ENCODE measurements around the gene VAMP3. TPM values are rescaled to one million over a fixed set of nuclear protein-coding genes. Genes with fewer than 3 reads are reported as not detected.

The VAMP3 gene
- total RNA-seq, 2 donors from 2014 or later: 84.3 to 97.9 TPM

GRCh38 chr1:7795406-7795805 lies 24.3 kb downstream of the VAMP3 start:
- Histone ChIP-seq H3K27ac (no peak overlapping the region), H3K27me3 (no peaks in the 10 kb centered on the region), H3K36me3 (peaks cover 61% of the 10 kb centered on the region), H3K9me3 (no peaks in the 10 kb centered on the region), H3K4me1 (no peaks in the 10 kb centered on the region), H3K4me3 (no peak overlapping the region)
- no peak for DNase-seq (ENCODE audit: low spot score)
- TF ChIP-seq CTCF (IDR thresholded peaks at IDR 0.05): no peak

GRCh38 chr1:7805460-7805859 lies 34.4 kb downstream of the VAMP3 start:
- Histone ChIP-seq H3K27me3 (no peaks in the 10 kb centered on the region), H3K36me3 (peaks cover 87% of the 10 kb centered on the region)
- TF ChIP-seq CTCF (IDR thresholded peaks at IDR 0.05): no peak

DNA sequence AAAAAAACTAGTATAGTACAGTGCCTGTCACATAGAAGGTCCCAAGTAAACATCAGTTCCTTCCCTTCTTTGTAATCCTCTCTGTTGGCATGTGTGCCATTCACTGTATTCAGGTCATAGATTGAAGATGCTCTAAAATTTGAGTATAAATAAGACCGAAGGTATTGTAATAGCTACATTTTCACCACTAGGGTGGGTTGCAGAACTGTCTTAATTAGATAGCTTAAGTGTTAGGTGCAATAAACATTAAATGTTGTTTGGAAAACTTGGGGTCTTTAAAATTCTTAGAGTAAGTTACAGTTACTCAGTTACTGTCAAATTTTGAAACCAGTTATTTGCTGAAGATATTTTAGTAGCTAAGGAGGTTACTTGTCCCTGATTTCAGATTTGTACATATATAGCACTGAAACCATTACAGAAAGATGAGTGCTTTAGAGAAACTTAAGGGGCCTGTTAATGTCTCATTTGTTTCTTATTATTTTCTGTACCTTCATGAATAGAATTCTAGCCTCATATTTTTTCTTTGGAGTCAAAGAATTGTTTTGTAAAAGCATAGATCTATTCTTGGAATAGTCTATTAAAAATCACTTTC lies 37.3 kb downstream of the VAMP3 start:
- Histone ChIP-seq H3K27ac (no peak overlapping the region), H3K9me3 (peaks cover 0 to 4% of the 10 kb centered on the region in 2 donors), H3K4me3 (no peak overlapping the region), H3K4me1 (no peaks in the 10 kb centered on the region), H3K36me3 (peaks cover 83% of the 10 kb centered on the region), H3K27me3 (no peaks in the 10 kb centered on the region)
- TF ChIP-seq CTCF (IDR thresholded peaks at IDR 0.05): peak in 1 of 2 donors; percentile 62
- DNase-seq (ENCODE audit: low spot score): no peak

More at GRCh38 chr1:7805460-7805859, 34.4 kb downstream of the VAMP3 start:
- DNase-seq (ENCODE audit: low spot score): no peak
- Histone ChIP-seq H3K27ac (no peak overlapping the region), H3K4me1 (no peaks in the 10 kb centered on the region), H3K4me3 (no peak overlapping the region), H3K9me3 (no peaks in the 10 kb centered on the region)

DNA sequence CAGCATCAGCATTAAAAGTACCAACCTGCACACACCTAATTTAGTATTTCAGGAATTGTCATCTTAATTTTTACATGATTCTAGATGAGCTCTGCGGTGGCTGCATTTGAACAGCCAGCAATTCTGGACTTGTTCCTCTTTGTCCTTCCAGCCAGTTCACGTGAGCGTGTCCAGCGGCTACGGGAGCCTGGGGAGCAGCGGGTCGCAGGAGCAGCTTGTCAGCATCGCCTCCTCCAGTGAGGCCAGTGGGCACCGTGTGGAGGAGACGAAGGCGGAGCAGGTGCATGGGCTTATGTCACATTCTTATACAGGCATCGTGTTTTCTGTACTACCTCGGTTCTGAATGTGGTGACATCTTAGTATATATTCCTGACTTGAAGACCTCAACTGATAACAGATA lies 38.6 kb downstream of the VAMP3 start:
- peaks cover 82% of the 10 kb centered on the region for H3K36me3 ChIP-seq
- no peak for DNase-seq (ENCODE audit: low spot score)
- no peak for TF ChIP-seq CTCF (IDR thresholded peaks at IDR 0.05)

DNA sequence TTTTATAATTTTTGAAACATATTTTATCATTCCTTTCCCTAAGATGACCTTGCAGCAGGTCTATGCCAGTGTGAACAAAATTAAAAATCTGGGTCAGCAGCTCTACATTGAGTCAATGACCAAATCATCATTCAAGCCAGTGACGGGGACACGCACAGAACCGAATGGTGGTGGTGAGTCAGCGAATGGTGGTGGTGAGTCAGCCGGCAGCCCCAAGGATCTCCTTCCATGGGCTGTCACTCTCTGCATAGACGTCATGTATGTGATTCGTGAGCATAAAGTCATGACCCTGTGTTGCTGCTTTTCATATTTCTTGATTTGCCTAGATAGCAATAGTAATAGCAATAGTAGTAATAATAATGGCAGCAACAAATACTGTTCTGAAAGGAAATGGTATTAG lies 39.3 kb downstream of the VAMP3 start:
- Histone ChIP-seq H3K36me3 (peaks cover 76% of the 10 kb centered on the region), H3K4me1 (no peaks in the 10 kb centered on the region), H3K9me3 (peaks cover 0 to 13% of the 10 kb centered on the region in 2 donors), H3K27ac (no peak overlapping the region), H3K4me3 (no peak overlapping the region), H3K27me3 (no peaks in the 10 kb centered on the region)
- no peak for TF ChIP-seq CTCF (IDR thresholded peaks at IDR 0.05)
- DNase-seq (ENCODE audit: low spot score): no peak

More for the DNA sequence above, 38.6 kb downstream of the VAMP3 start:
- H3K27ac ChIP-seq: no peak overlapping the region
- H3K4me1 ChIP-seq: no peaks in the 10 kb centered on the region
- H3K27me3 ChIP-seq: no peaks in the 10 kb centered on the region
- H3K9me3 ChIP-seq: peaks cover 0 to 13% of the 10 kb centered on the region in 2 donors
- H3K4me3 ChIP-seq: no peak overlapping the region

GRCh38 chr1:7811476-7811875 lies 40.4 kb downstream of the VAMP3 start:
- H3K36me3 ChIP-seq: peaks cover 65% of the 10 kb centered on the region
- no peak for DNase-seq (ENCODE audit: low spot score)
- no peak for TF ChIP-seq CTCF (IDR thresholded peaks at IDR 0.05)
- peaks cover 0 to 13% of the 10 kb centered on the region in 2 donors for H3K9me3 ChIP-seq
- no peak overlapping the region for H3K4me3 ChIP-seq
- H3K4me1 ChIP-seq: no peaks in the 10 kb centered on the region
- H3K27ac ChIP-seq: no peak overlapping the region
- no peaks in the 10 kb centered on the region for H3K27me3 ChIP-seq

Data from right atrium auricular region (tissue), 2 donors.